ENCODE measurements around the gene SYNGR3. TPM values are rescaled to one million over a fixed set of nuclear protein-coding genes. Genes with fewer than 3 reads are reported as not detected.
"Not testable (repeated sequence)": the region's sequence is repeated elsewhere in the genome, so short reads cannot be mapped to it uniquely, and the experiment has no call there.

SYNGR3 gene
- total RNA-seq, 2 donors from 2014 or later = 4.0 to 16.1 TPM

DNA sequence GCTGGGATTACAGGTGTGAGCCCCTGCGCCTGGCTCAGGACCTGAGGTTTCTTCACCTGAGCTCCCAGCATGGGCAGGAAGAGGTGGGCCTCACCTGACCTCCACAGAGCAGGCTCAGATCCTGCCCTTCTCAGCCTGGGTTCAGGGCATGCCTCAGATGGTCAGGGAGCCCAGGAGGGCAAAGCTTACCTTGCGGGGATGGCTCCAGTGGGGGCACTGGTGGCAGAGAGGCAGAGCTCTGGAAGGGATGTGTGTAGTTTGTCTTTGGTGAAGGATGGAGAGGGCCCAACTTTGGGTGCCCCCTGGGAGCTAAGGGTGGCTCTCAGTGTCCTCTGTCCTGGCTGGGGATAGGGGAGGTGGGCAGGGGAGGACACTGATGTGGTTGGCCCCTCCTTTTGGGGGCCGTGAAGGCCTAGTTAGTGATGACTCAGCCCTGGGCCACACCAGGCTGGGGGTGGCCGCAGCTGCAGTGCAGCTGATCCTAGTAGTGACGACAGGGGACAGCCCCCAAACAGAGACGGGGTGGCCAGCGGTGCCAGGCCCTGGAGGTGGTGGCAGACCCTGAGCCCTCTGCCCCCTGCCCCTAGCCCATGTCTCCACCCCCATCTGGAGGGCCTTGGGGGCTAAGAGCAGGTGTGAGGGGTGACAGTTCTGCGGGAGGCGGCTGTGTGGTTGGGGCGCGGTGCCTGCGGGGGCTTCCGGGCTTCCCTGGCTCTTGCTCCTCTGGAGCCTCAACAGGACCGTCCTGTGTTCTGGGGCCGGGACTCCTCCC is 42.7 kb downstream of the SYNGR3 start:
- no peaks in the 10 kb centered on the region for H3K36me3 ChIP-seq
- TF ChIP-seq POLR2AphosphoS5 (IDR thresholded peaks at IDR 0.05) = no peak
- no peak for TF ChIP-seq POLR2A (IDR thresholded peaks at IDR 0.05)

DNA sequence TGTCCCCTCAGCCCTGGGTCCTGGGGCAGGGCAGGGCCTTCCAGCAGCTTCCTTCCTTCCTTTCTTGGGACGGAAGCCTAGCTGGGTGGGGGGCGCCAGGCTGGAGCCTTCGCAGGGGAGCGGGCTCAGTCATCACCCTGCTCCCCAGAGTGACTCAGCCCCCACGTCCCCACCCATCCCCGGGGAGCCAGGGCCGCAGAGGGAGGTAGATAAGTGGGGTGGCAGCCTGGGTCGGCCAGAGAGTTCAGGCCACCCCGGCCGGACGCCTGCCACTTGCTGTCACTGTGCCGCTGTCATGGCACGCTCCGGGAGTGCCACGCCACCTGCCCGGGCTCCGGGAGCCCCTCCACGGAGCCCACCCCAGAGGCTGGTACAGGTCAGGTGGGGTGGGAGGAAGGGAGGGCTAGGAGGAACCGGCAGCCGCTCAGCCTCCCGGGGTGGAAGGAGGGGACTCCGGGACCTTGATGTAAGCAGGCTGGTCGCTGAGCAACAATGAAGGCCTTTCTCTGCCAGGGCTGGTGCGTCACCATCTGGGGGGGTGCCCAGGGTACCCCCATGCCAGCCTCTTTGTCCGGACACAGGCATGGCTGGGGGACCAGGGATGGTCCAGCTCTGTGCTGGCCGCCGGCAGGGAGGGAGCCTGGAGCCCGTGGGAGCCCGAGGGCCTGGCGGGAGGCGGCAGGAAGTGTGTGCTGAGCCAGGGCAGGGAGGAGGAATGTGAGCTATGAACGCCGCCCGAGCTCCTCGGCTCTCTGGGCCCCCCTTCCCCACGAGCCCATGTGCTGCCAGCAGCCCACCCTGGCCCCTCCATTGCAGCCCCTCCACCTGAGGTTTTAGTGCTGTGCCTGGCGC is 43.5 kb downstream of the SYNGR3 start:
- no peaks in the 10 kb centered on the region for H3K27me3 ChIP-seq (replicated peaks; ENCODE audit: insufficient read depth)
- DNase-seq (ENCODE audit: low spot score) = no peak
- 27% methylated on average over 20 of the region's 37 CpGs for WGBS

More for the DNA sequence above, 42.7 kb downstream of the SYNGR3 start:
- Histone ChIP-seq H3K4me3 (no peak overlapping the region), H3K9me3 (no peaks in the 10 kb centered on the region), H3K27me3 (replicated peaks; ENCODE audit: insufficient read depth) (no peaks in the 10 kb centered on the region), H3K4me1 (replicated peaks) (peaks cover 43% of the 10 kb centered on the region), H3K27ac (peak overlapping the region; percentile 77 to 83)
- DNase-seq (ENCODE audit: low spot score) = no peak
- intact Hi-C loops (cut with DNase I) = no loop called here
- WGBS = 79% methylated on average over 15 of the region's 15 CpGs

GRCh38 chr16:2033909-2034695 is 44.3 kb downstream of the SYNGR3 start:
- DNase-seq (ENCODE audit: low spot score); H3K27me3 ChIP-seq (replicated peaks; ENCODE audit: insufficient read depth); H3K9me3 ChIP-seq; H3K36me3 ChIP-seq; intact Hi-C loops (cut with DNase I): not testable (repeated sequence)
- Histone ChIP-seq H3K4me3 (peak overlapping the region in 1 of 2 donors; percentile 28), H3K4me1 (replicated peaks) (peaks cover 43% of the 10 kb centered on the region), H3K27ac (peak overlapping the region; percentile 77 to 86)
- 46% methylated on average over 13 of the region's 32 CpGs for WGBS

More for the DNA sequence above, 43.5 kb downstream of the SYNGR3 start:
- no peaks in the 10 kb centered on the region for H3K9me3 ChIP-seq
- H3K4me1 ChIP-seq (replicated peaks) = peaks cover 42% of the 10 kb centered on the region
- peak overlapping the region; percentile 77 to 83 for H3K27ac ChIP-seq
- intact Hi-C loops (cut with DNase I) = no loop called here
- peak overlapping the region in 1 of 2 donors; percentile 28 for H3K4me3 ChIP-seq
- TF ChIP-seq POLR2A (IDR thresholded peaks at IDR 0.05) (no peak), CTCF (IDR thresholded peaks at IDR 0.05) (peak in 1 of 4 experiments; percentile 18), POLR2AphosphoS5 (IDR thresholded peaks at IDR 0.05) (peak; percentile 10)
- H3K36me3 ChIP-seq = no peaks in the 10 kb centered on the region

- no peaks in the 10 kb centered on the region for H3K36me3 ChIP-seq
- DNase-seq (ENCODE audit: low spot score) = no peak
- H3K4me1 ChIP-seq (replicated peaks) = peaks cover 45% of the 10 kb centered on the region
- no peaks in the 10 kb centered on the region for H3K27me3 ChIP-seq (replicated peaks; ENCODE audit: insufficient read depth)
- H3K9me3 ChIP-seq = no peaks in the 10 kb centered on the region
- no peak for TF ChIP-seq POLR2A (IDR thresholded peaks at IDR 0.05)
- no peak for TF ChIP-seq POLR2AphosphoS5 (IDR thresholded peaks at IDR 0.05)
- TF ChIP-seq CTCF (IDR thresholded peaks at IDR 0.05) = no peak
- WGBS = 84% methylated on average over 17 of the region's 17 CpGs
- H3K4me3 ChIP-seq = peak overlapping the region in 1 of 2 donors; percentile 7
- peak overlapping the region; percentile 86 to 93 for H3K27ac ChIP-seq
- intact Hi-C loops (cut with DNase I) = no loop called here
Measured at GRCh38 chr16:2034696-2035430, 45.1 kb downstream of the SYNGR3 start.

DNA sequence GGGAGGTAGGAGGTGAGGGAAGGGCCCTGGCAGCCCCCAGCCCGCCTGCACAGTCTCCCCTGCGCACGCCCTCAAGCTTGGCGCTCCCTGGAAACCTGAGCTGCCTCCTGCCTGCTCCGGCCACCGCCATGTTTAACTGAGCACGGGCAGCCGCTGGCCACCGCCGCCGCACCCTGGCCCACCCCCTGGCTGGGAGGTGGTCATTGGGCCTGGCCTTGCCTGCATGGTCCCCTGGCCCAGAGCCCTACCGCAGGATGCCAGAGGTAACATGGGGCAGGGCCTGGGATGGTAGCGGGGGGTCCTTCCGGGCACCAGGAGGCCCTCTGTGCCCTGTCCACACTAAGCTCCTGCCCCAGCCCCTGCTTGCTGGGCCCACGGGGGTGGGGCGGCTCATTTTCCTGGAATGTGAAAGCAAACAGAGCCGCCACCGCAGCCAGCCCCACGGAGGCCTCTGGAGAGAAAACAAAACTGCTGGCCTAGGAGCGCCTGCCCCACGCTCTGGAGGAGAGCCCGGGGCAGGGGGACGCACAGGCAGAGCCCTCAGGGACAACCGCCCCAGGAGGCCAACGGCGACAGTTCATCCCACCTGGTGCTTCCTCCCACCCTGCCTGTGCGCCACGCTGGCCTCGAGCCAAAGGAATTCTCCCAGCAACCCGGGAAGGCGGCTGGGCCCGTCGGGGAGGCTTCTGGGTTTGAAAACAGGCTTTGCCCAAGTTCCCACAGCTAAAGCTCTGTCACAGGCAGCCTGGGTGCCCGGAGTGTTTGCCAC is 45.8 kb downstream of the SYNGR3 start:
- Histone ChIP-seq H3K9me3 (no peaks in the 10 kb centered on the region), H3K36me3 (no peaks in the 10 kb centered on the region), H3K27ac (peak overlapping the region; percentile 86 to 93), H3K4me3 (peak overlapping the region; percentile 3 to 7), H3K4me1 (replicated peaks) (peaks cover 49% of the 10 kb centered on the region), H3K27me3 (replicated peaks; ENCODE audit: insufficient read depth) (no peaks in the 10 kb centered on the region)
- intact Hi-C loops (cut with DNase I) = no loop called here
- 24% methylated on average over 26 of the region's 34 CpGs for WGBS
- no peak for TF ChIP-seq POLR2A (IDR thresholded peaks at IDR 0.05)
- peak; percentile 13 for TF ChIP-seq POLR2AphosphoS5 (IDR thresholded peaks at IDR 0.05)
- no peak for DNase-seq (ENCODE audit: low spot score)

Data from prostate gland (tissue), 2 donors.